ENCODE measurements around the gene ST7.

ST7 gene

GRCh38 chr7:117138495-117138894, 185.2 kb downstream of the ST7 start:
- H3K27ac ChIP-seq (ENCODE audit: low read length): no peak overlapping the region
- H3K27me3 ChIP-seq (ENCODE audit: low read depth, low read length): no peaks in the 10 kb centered on the region
- H3K4me1 ChIP-seq (ENCODE audit: control insufficient read depth in 1 of 2, insufficient read depth in 2 of 2, low read length in 2 of 2): peaks cover 0 to 4% of the 10 kb centered on the region in 2 donors
- H3K4me3 ChIP-seq (ENCODE audit: low read depth in 1 of 2, low read length in 2 of 2): no peak overlapping the region
- no peaks in the 10 kb centered on the region for H3K9me3 ChIP-seq (ENCODE audit: control insufficient read depth in 1 of 2, low read length in 2 of 2)
- H3K36me3 ChIP-seq (ENCODE audit: control insufficient read depth in 1 of 2, insufficient read depth in 2 of 2, low read length in 2 of 2): peaks cover 0 to 18% of the 10 kb centered on the region in 2 donors

- H3K27me3 ChIP-seq (ENCODE audit: low read depth, low read length): no peaks in the 10 kb centered on the region
- H3K9me3 ChIP-seq (ENCODE audit: control insufficient read depth in 1 of 2, low read length in 2 of 2): no peaks in the 10 kb centered on the region
- peaks cover 0 to 18% of the 10 kb centered on the region in 2 donors for H3K36me3 ChIP-seq (ENCODE audit: control insufficient read depth in 1 of 2, insufficient read depth in 2 of 2, low read length in 2 of 2)
- no peak overlapping the region for H3K4me3 ChIP-seq (ENCODE audit: low read depth in 1 of 2, low read length in 2 of 2)
- H3K4me1 ChIP-seq (ENCODE audit: control insufficient read depth in 1 of 2, insufficient read depth in 2 of 2, low read length in 2 of 2): peaks cover 0 to 4% of the 10 kb centered on the region in 2 donors
- no peak overlapping the region for H3K27ac ChIP-seq (ENCODE audit: low read length)
These were observed 185.7 kb downstream of the ST7 start for GRCh38 chr7:117138981-117139380.

- H3K4me1 ChIP-seq (ENCODE audit: control insufficient read depth in 1 of 2, insufficient read depth in 2 of 2, low read length in 2 of 2): peaks cover 0 to 4% of the 10 kb centered on the region in 2 donors
- H3K9me3 ChIP-seq (ENCODE audit: control insufficient read depth in 1 of 2, low read length in 2 of 2): no peaks in the 10 kb centered on the region
- H3K27me3 ChIP-seq (ENCODE audit: low read depth, low read length): no peaks in the 10 kb centered on the region
- H3K4me3 ChIP-seq (ENCODE audit: low read depth in 1 of 2, low read length in 2 of 2): no peak overlapping the region
- H3K27ac ChIP-seq (ENCODE audit: low read length): no peak overlapping the region
- H3K36me3 ChIP-seq (ENCODE audit: control insufficient read depth in 1 of 2, insufficient read depth in 2 of 2, low read length in 2 of 2): peaks cover 0 to 18% of the 10 kb centered on the region in 2 donors
These were observed 186.2 kb downstream of the ST7 start for GRCh38 chr7:117139397-117139984.

- Histone ChIP-seq H3K27ac (ENCODE audit: low read length) (no peak overlapping the region), H3K36me3 (ENCODE audit: control insufficient read depth in 1 of 2, insufficient read depth in 2 of 2, low read length in 2 of 2) (peaks cover 0 to 16% of the 10 kb centered on the region in 2 donors), H3K4me3 (ENCODE audit: low read depth in 1 of 2, low read length in 2 of 2) (no peak overlapping the region), H3K4me1 (ENCODE audit: control insufficient read depth in 1 of 2, insufficient read depth in 2 of 2, low read length in 2 of 2) (no peaks in the 10 kb centered on the region), H3K27me3 (ENCODE audit: low read depth, low read length) (no peaks in the 10 kb centered on the region), H3K9me3 (ENCODE audit: control insufficient read depth in 1 of 2, low read length in 2 of 2) (no peaks in the 10 kb centered on the region)
These were observed 187.6 kb downstream of the ST7 start for GRCh38 chr7:117140921-117141320.

- Histone ChIP-seq H3K4me1 (ENCODE audit: control insufficient read depth in 1 of 2, insufficient read depth in 2 of 2, low read length in 2 of 2) (no peaks in the 10 kb centered on the region), H3K9me3 (ENCODE audit: control insufficient read depth in 1 of 2, low read length in 2 of 2) (no peaks in the 10 kb centered on the region), H3K36me3 (ENCODE audit: control insufficient read depth in 1 of 2, insufficient read depth in 2 of 2, low read length in 2 of 2) (peaks cover 0 to 4% of the 10 kb centered on the region in 2 donors), H3K27me3 (ENCODE audit: low read depth, low read length) (no peaks in the 10 kb centered on the region), H3K27ac (ENCODE audit: low read length) (no peak overlapping the region), H3K4me3 (ENCODE audit: low read depth in 1 of 2, low read length in 2 of 2) (no peak overlapping the region)
These were observed 189.8 kb downstream of the ST7 start for GRCh38 chr7:117143066-117143465.

GRCh38 chr7:117143580-117143979, 190.3 kb downstream of the ST7 start:
- no peak overlapping the region for H3K27ac ChIP-seq (ENCODE audit: low read length)
- no peaks in the 10 kb centered on the region for H3K27me3 ChIP-seq (ENCODE audit: low read depth, low read length)
- H3K4me3 ChIP-seq (ENCODE audit: low read depth in 1 of 2, low read length in 2 of 2): no peak overlapping the region
- peaks cover 0 to 4% of the 10 kb centered on the region in 2 donors for H3K36me3 ChIP-seq (ENCODE audit: control insufficient read depth in 1 of 2, insufficient read depth in 2 of 2, low read length in 2 of 2)
- no peaks in the 10 kb centered on the region for H3K4me1 ChIP-seq (ENCODE audit: control insufficient read depth in 1 of 2, insufficient read depth in 2 of 2, low read length in 2 of 2)
- no peaks in the 10 kb centered on the region for H3K9me3 ChIP-seq (ENCODE audit: control insufficient read depth in 1 of 2, low read length in 2 of 2)

GRCh38 chr7:117145333-117145732, 192.0 kb downstream of the ST7 start:
- Histone ChIP-seq H3K27me3 (ENCODE audit: low read depth, low read length) (no peaks in the 10 kb centered on the region), H3K9me3 (ENCODE audit: control insufficient read depth in 1 of 2, low read length in 2 of 2) (no peaks in the 10 kb centered on the region), H3K27ac (ENCODE audit: low read length) (no peak overlapping the region), H3K36me3 (ENCODE audit: control insufficient read depth in 1 of 2, insufficient read depth in 2 of 2, low read length in 2 of 2) (no peaks in the 10 kb centered on the region), H3K4me1 (ENCODE audit: control insufficient read depth in 1 of 2, insufficient read depth in 2 of 2, low read length in 2 of 2) (no peaks in the 10 kb centered on the region), H3K4me3 (ENCODE audit: low read depth in 1 of 2, low read length in 2 of 2) (no peak overlapping the region)

- no peaks in the 10 kb centered on the region for H3K4me1 ChIP-seq (ENCODE audit: control insufficient read depth in 1 of 2, insufficient read depth in 2 of 2, low read length in 2 of 2)
- no peak overlapping the region for H3K27ac ChIP-seq (ENCODE audit: low read length)
- H3K4me3 ChIP-seq (ENCODE audit: low read depth in 1 of 2, low read length in 2 of 2): no peak overlapping the region
- H3K36me3 ChIP-seq (ENCODE audit: control insufficient read depth in 1 of 2, insufficient read depth in 2 of 2, low read length in 2 of 2): no peaks in the 10 kb centered on the region
- no peaks in the 10 kb centered on the region for H3K27me3 ChIP-seq (ENCODE audit: low read depth, low read length)
- H3K9me3 ChIP-seq (ENCODE audit: control insufficient read depth in 1 of 2, low read length in 2 of 2): no peaks in the 10 kb centered on the region
These were observed 192.8 kb downstream of the ST7 start for GRCh38 chr7:117146059-117146458.

- no peaks in the 10 kb centered on the region for H3K9me3 ChIP-seq (ENCODE audit: control insufficient read depth in 1 of 2, low read length in 2 of 2)
- no peaks in the 10 kb centered on the region for H3K36me3 ChIP-seq (ENCODE audit: control insufficient read depth in 1 of 2, insufficient read depth in 2 of 2, low read length in 2 of 2)
- H3K27ac ChIP-seq (ENCODE audit: low read length): no peak overlapping the region
- no peak overlapping the region for H3K4me3 ChIP-seq (ENCODE audit: low read depth in 1 of 2, low read length in 2 of 2)
- H3K4me1 ChIP-seq (ENCODE audit: control insufficient read depth in 1 of 2, insufficient read depth in 2 of 2, low read length in 2 of 2): no peaks in the 10 kb centered on the region
- no peaks in the 10 kb centered on the region for H3K27me3 ChIP-seq (ENCODE audit: low read depth, low read length)
These were observed 193.2 kb downstream of the ST7 start for GRCh38 chr7:117146511-117146910.

GRCh38 chr7:117148971-117149370, 195.7 kb downstream of the ST7 start:
- Histone ChIP-seq H3K4me1 (ENCODE audit: control insufficient read depth in 1 of 2, insufficient read depth in 2 of 2, low read length in 2 of 2) (peaks cover 0 to 5% of the 10 kb centered on the region in 2 donors), H3K27me3 (ENCODE audit: low read depth, low read length) (no peaks in the 10 kb centered on the region), H3K4me3 (ENCODE audit: low read depth in 1 of 2, low read length in 2 of 2) (no peak overlapping the region)

GRCh38 chr7:117149692-117150091, 196.4 kb downstream of the ST7 start:
- H3K27me3 ChIP-seq (ENCODE audit: low read depth, low read length): no peaks in the 10 kb centered on the region
- peaks cover 0 to 5% of the 10 kb centered on the region in 2 donors for H3K4me1 ChIP-seq (ENCODE audit: control insufficient read depth in 1 of 2, insufficient read depth in 2 of 2, low read length in 2 of 2)
- no peaks in the 10 kb centered on the region for H3K36me3 ChIP-seq (ENCODE audit: control insufficient read depth in 1 of 2, insufficient read depth in 2 of 2, low read length in 2 of 2)
- H3K9me3 ChIP-seq (ENCODE audit: control insufficient read depth in 1 of 2, low read length in 2 of 2): no peaks in the 10 kb centered on the region
- no peak overlapping the region for H3K27ac ChIP-seq (ENCODE audit: low read length)
- no peak overlapping the region for H3K4me3 ChIP-seq (ENCODE audit: low read depth in 1 of 2, low read length in 2 of 2)

More at GRCh38 chr7:117148971-117149370, 195.7 kb downstream of the ST7 start:
- H3K9me3 ChIP-seq (ENCODE audit: control insufficient read depth in 1 of 2, low read length in 2 of 2): no peaks in the 10 kb centered on the region
- no peak overlapping the region for H3K27ac ChIP-seq (ENCODE audit: low read length)
- H3K36me3 ChIP-seq (ENCODE audit: control insufficient read depth in 1 of 2, insufficient read depth in 2 of 2, low read length in 2 of 2): no peaks in the 10 kb centered on the region
